ENCODE data around the gene FRMD5. TPM values are rescaled to one million over a fixed set of nuclear protein-coding genes. Genes with fewer than 3 reads are reported as not detected.

The FRMD5 gene
- polyA plus RNA-seq, 1 donor from 2014 or later, result 25.8 TPM

- no peaks in the 10 kb centered on the region for H4K20me1 ChIP-seq (ENCODE audit: insufficient read depth)
- peak; percentile 90 for TF ChIP-seq POLR2AphosphoS5 (IDR thresholded peaks at IDR 0.05)
- TF ChIP-seq REST (IDR thresholded peaks at IDR 0.05; ENCODE audit: borderline replicate concordance), result peak; percentile 64
- peak; percentile 41 for TF ChIP-seq RAD21 (conservative IDR thresholded peaks at IDR 0.05)
- TF ChIP-seq SMC3 (conservative IDR thresholded peaks at IDR 0.05; ENCODE audit: poor library complexity), result peak; percentile 52
- TF ChIP-seq CTCF (IDR thresholded peaks at IDR 0.05; ENCODE audit: poor library complexity, severe bottlenecking), result no peak
- peak; percentile 66 for TF ChIP-seq TAF1 (IDR thresholded peaks at IDR 0.05; ENCODE audit: low read depth)
- peak; percentile 90 for TF ChIP-seq MXI1 (conservative IDR thresholded peaks at IDR 0.05; ENCODE audit: poor library complexity, severe bottlenecking)
- peak; percentile 42 for TF ChIP-seq EP300 (conservative IDR thresholded peaks at IDR 0.05; ENCODE audit: poor library complexity, severe bottlenecking)
- TF ChIP-seq EZH2 (IDR thresholded peaks at IDR 0.05; ENCODE audit: borderline replicate concordance, insufficient read depth, low read length, poor library complexity, severe bottlenecking), result no peak
- H3K36me3 ChIP-seq (ENCODE audit: insufficient read depth, low read length), result no peaks in the 10 kb centered on the region
- no peaks in the 10 kb centered on the region for H3K9me2 ChIP-seq (ENCODE audit: insufficient read depth, low read length)
- no peaks in the 10 kb centered on the region for H3K9me3 ChIP-seq (ENCODE audit: low read length)
- no peaks in the 10 kb centered on the region for H3F3A ChIP-seq (ENCODE audit: insufficient read depth, low read length, poor library complexity, severe bottlenecking)
- no peaks in the 10 kb centered on the region for H3K27me3 ChIP-seq (ENCODE audit: insufficient read depth, low read depth, low read length)
- H3K4me2 ChIP-seq (ENCODE audit: low read length), result peak within 1 kb of the TSS; percentile 80
- peak within 1 kb of the TSS; percentile 70 for H2AFZ ChIP-seq (ENCODE audit: low read depth, low read length)
- H3K4me3 ChIP-seq (ENCODE audit: low read length), result peak within 1 kb of the TSS; percentile 77
- H3K79me2 ChIP-seq (replicated peaks; ENCODE audit: insufficient read depth, low read length), result peaks cover 31% of the 10 kb centered on the region
- peak within 1 kb of the TSS; percentile 86 for H3K27ac ChIP-seq (ENCODE audit: low read length)
- peak within 1 kb of the TSS; percentile 83 for H3K9ac ChIP-seq (ENCODE audit: low read length)
These were observed 370.5 kb downstream of the FRMD5 start, which contains the start of gene MFAP1 for GRCh38 chr15:43824302-43825246. TSS of gene MFAP1 (minus strand) at chr15:43824690. CDS start at chr15:43824569, 121 bp downstream.

- no peaks in the 10 kb centered on the region for H3F3A ChIP-seq (ENCODE audit: insufficient read depth, low read length, poor library complexity, severe bottlenecking)
- no peaks in the 10 kb centered on the region for H3K36me3 ChIP-seq (ENCODE audit: insufficient read depth, low read length)
- no peaks in the 10 kb centered on the region for H3K9me2 ChIP-seq (ENCODE audit: insufficient read depth, low read length)
- H3K27ac ChIP-seq (ENCODE audit: low read length), result no peak overlapping the region
- no peaks in the 10 kb centered on the region for H3K9me3 ChIP-seq (ENCODE audit: low read length)
- no peak overlapping the region for H2AFZ ChIP-seq (ENCODE audit: low read depth, low read length)
- H3K79me2 ChIP-seq (replicated peaks; ENCODE audit: insufficient read depth, low read length), result peaks cover 40% of the 10 kb centered on the region
- no peaks in the 10 kb centered on the region for H3K27me3 ChIP-seq (ENCODE audit: insufficient read depth, low read depth, low read length)
- H3K9ac ChIP-seq (ENCODE audit: low read length), result no peak overlapping the region
- H4K20me1 ChIP-seq (ENCODE audit: insufficient read depth), result no peaks in the 10 kb centered on the region
- H3K4me3 ChIP-seq (ENCODE audit: low read length), result peak overlapping the region; percentile 8
- TF ChIP-seq RAD21 (conservative IDR thresholded peaks at IDR 0.05), result no peak
- TF ChIP-seq SMC3 (conservative IDR thresholded peaks at IDR 0.05; ENCODE audit: poor library complexity), result no peak
- no peak for TF ChIP-seq EP300 (conservative IDR thresholded peaks at IDR 0.05; ENCODE audit: poor library complexity, severe bottlenecking)
- no peak for TF ChIP-seq EZH2 (IDR thresholded peaks at IDR 0.05; ENCODE audit: borderline replicate concordance, insufficient read depth, low read length, poor library complexity, severe bottlenecking)
- no peak for TF ChIP-seq MXI1 (conservative IDR thresholded peaks at IDR 0.05; ENCODE audit: poor library complexity, severe bottlenecking)
- no peak for TF ChIP-seq TAF1 (IDR thresholded peaks at IDR 0.05; ENCODE audit: low read depth)
- no peak for TF ChIP-seq REST (IDR thresholded peaks at IDR 0.05; ENCODE audit: borderline replicate concordance)
- no peak for TF ChIP-seq CTCF (IDR thresholded peaks at IDR 0.05; ENCODE audit: poor library complexity, severe bottlenecking)
- TF ChIP-seq POLR2AphosphoS5 (IDR thresholded peaks at IDR 0.05), result no peak
- H3K4me2 ChIP-seq (ENCODE audit: low read length), result no peak overlapping the region
These were observed 373.6 kb downstream of the FRMD5 start for GRCh38 chr15:43821505-43821904.

Measured in neural cell (in vitro differentiated cells).